Measurements from ENCODE around the gene KIFC1.

The KIFC1 gene

DNA sequence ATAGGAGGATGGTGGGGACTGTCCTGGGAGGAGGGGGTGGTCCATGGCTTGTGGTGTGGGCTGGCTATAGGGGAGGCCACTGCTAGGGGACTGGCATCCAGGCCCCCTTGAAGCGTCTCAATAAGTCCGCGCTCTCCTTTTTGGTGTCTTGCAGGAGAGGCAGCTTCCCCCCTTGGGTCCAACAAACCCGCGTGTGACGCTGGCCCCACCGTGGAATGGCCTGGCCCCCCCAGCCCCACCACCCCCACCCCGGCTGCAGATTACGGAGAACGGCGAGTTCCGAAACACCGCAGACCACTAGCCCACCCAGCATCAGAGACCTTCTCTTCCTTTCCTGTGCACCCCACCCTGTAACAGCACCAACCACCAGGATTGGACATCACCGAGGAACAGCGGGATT, 60.0 kb downstream of the KIFC1 start:
- no peaks in the 10 kb centered on the region for H3K36me3 ChIP-seq (ENCODE audit: insufficient read depth)
- peaks cover 9% of the 10 kb centered on the region; the same call in 1 of the 2 replicates for H3K79me2 ChIP-seq (ENCODE audit: insufficient read depth, low read depth)
- no peak overlapping the region for H3K9ac ChIP-seq
- H3K4me2 ChIP-seq, result no peak overlapping the region
- H4K20me1 ChIP-seq (ENCODE audit: insufficient read depth), result no peaks in the 10 kb centered on the region
- H3K27me3 ChIP-seq (ENCODE audit: insufficient read depth, low read depth), result no peaks in the 10 kb centered on the region
- no peak overlapping the region for H3K27ac ChIP-seq
- TF ChIP-seq, protein P1, sequence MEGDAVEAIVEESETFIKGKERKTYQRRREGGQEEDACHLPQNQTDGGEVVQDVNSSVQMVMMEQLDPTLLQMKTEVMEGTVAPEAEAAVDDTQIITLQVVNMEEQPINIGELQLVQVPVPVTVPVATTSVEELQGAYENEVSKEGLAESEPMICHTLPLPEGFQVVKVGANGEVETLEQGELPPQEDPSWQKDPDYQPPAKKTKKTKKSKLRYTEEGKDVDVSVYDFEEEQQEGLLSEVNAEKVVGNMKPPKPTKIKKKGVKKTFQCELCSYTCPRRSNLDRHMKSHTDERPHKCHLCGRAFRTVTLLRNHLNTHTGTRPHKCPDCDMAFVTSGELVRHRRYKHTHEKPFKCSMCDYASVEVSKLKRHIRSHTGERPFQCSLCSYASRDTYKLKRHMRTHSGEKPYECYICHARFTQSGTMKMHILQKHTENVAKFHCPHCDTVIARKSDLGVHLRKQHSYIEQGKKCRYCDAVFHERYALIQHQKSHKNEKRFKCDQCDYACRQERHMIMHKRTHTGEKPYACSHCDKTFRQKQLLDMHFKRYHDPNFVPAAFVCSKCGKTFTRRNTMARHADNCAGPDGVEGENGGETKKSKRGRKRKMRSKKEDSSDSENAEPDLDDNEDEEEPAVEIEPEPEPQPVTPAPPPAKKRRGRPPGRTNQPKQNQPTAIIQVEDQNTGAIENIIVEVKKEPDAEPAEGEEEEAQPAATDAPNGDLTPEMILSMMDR (conservative IDR thresholded peaks at IDR 0.05; ENCODE audit: low read depth, low read length), result no peak
- no peak overlapping the region for H2AFZ ChIP-seq (ENCODE audit: low read depth)
- no peak overlapping the region for H3K4me3 ChIP-seq (IDR thresholded peaks at IDR 0.05; ENCODE audit: insufficient read depth, low read depth, low read length)
- no peaks in the 10 kb centered on the region for H3K4me1 ChIP-seq (ENCODE audit: low read depth, poor library complexity, severe bottlenecking)

DNA sequence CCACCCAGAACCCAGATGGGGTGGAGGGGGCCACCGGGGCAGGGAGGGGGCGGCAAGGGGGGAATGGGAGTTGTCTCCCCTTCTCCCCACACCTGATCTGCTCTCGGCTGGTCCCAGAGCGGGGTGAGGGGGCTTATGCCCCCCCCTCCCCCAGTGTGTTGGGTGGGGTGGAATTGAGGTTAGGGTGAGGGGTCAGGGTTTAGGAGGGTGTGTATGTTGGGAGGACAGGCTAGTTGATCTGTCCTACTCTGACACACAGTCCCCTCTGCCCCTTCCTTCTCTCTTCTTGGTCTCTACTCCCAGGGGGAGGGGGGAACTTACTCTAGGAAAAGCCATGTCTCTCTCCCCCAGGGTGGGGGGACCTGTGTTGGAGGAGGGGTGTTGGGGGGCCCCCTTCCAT, 60.9 kb downstream of the KIFC1 start:
- no peak overlapping the region for H2AFZ ChIP-seq (ENCODE audit: low read depth)
- no peaks in the 10 kb centered on the region for H4K20me1 ChIP-seq (ENCODE audit: insufficient read depth)
- no peak overlapping the region for H3K27ac ChIP-seq
- H3K4me1 ChIP-seq (ENCODE audit: low read depth, poor library complexity, severe bottlenecking), result no peaks in the 10 kb centered on the region
- no peak overlapping the region for H3K4me2 ChIP-seq
- H3K9ac ChIP-seq, result no peak overlapping the region
- no peaks in the 10 kb centered on the region for H3K27me3 ChIP-seq (ENCODE audit: insufficient read depth, low read depth)
- H3K4me3 ChIP-seq (IDR thresholded peaks at IDR 0.05; ENCODE audit: insufficient read depth, low read depth, low read length), result no peak overlapping the region
- TF ChIP-seq, protein P1 (conservative IDR thresholded peaks at IDR 0.05; ENCODE audit: low read depth, low read length), result no peak
- H3K36me3 ChIP-seq (ENCODE audit: insufficient read depth), result no peaks in the 10 kb centered on the region
- peaks cover 9% of the 10 kb centered on the region; the same call in 1 of the 2 replicates for H3K79me2 ChIP-seq (ENCODE audit: insufficient read depth, low read depth)

DNA sequence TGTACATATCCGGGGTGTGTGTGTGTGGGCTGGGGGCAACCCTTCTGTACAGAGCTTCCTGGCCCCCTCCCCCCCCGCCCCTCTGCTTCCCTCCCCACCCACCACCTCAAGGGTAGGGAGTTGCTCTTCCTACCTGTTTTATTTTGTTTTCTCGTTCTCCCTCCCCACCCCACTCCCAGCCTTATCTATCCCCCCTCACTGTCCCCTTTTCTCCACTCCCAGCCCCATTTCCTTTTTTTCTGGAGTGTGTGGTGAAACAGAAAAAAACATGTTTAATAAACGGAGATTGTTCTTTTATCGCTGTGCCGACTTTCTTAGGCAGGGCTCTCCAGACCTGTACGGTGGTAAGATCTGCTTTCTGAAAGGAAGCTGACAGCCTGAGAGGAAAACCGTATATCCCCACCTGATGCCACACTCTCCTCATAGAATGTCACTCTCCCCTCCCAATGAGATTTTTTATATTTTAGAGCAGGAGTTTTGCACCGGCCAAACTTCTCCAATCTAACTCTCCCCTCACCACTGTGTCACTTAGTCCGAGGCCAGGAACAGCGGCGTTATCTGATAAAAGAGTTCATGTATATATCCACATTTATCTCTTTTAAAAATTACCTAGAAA, 61.9 kb downstream of the KIFC1 start:
- H3K79me2 ChIP-seq (ENCODE audit: insufficient read depth, low read depth), result peaks cover 9% of the 10 kb centered on the region; the same call in 1 of the 2 replicates
- H3K4me1 ChIP-seq (ENCODE audit: low read depth, poor library complexity, severe bottlenecking), result no peaks in the 10 kb centered on the region
- peak overlapping the region; percentile 48 for H2AFZ ChIP-seq (ENCODE audit: low read depth)
- H4K20me1 ChIP-seq (ENCODE audit: insufficient read depth), result no peaks in the 10 kb centered on the region
- H3K27me3 ChIP-seq (ENCODE audit: insufficient read depth, low read depth), result no peaks in the 10 kb centered on the region
- peak overlapping the region; percentile 77 for H3K4me2 ChIP-seq
- peak overlapping the region; percentile 25; the same call in 1 of the 2 replicates for H3K27ac ChIP-seq
- no peaks in the 10 kb centered on the region for H3K36me3 ChIP-seq (ENCODE audit: insufficient read depth)
- TF ChIP-seq, protein P1 (conservative IDR thresholded peaks at IDR 0.05; ENCODE audit: low read depth, low read length), result no peak
- H3K4me3 ChIP-seq (IDR thresholded peaks at IDR 0.05; ENCODE audit: insufficient read depth, low read depth, low read length), result peak overlapping the region; percentile 34
- peak overlapping the region; percentile 47; the same call in 1 of the 2 replicates for H3K9ac ChIP-seq

DNA sequence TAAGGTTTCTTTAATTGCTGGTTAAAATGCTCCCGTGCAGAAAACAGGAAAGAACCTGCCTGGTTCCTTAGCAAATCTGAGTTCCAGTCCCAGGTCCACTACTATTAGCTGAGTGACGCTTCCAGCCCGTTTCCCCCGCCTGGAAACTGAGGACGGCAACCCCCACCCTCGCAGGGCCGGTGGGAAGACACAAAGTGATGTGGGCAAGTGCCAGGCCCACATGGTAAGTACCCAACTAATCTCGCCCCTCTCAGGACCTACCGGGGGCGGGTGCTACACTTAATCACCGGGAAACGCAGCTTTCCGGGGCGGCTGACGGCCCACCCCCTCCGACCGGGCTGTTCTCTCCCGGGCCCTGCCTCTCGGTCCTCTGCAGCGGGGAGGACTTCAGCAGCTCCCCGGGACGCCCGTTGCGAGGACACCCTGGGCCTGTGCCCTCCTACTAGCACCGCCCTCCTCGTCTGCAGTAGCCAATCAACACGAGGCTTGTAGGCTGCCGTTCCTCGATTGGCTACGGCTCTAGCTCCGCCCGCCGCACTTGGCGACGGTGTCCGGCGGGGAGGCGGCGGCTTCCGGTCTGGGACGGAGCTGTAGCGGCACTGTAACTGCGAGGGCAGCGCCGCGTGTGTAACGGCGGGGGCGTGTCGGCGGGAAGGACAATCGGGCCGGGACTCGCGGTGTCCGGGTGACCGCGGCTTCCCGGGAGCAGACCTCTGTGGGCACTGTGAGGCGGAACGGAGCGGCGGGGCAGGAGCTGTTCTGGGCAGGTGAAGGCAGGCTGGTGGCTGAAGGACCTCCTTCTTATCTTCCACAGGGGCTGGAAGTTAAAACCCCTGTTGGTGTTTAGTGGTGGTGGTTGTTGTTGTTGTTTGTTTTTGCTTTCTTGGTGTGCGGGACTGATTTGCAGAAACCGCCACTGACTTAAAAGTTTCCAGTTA, 62.7 kb downstream of the KIFC1 start, which contains the start of gene ZBTB9:
TSS of gene ZBTB9 (plus strand) at position 568 of the 938 bp plus-strand sequence. CDS start 525 bp downstream, outside the sequence.
- peak within 1 kb of the TSS; percentile 25; the same call in 1 of the 2 replicates for H3K27ac ChIP-seq
- H3K9ac ChIP-seq, result peak within 1 kb of the TSS; percentile 47; the same call in 1 of the 2 replicates
- TF ChIP-seq, protein P1 (conservative IDR thresholded peaks at IDR 0.05; ENCODE audit: low read depth, low read length), result no peak
- H3K4me3 ChIP-seq (IDR thresholded peaks at IDR 0.05; ENCODE audit: insufficient read depth, low read depth, low read length), result peak within 1 kb of the TSS; percentile 34
- H2AFZ ChIP-seq (ENCODE audit: low read depth), result peak within 1 kb of the TSS; percentile 48
- H3K79me2 ChIP-seq (ENCODE audit: insufficient read depth, low read depth), result peaks cover 9% of the 10 kb centered on the region; the same call in 1 of the 2 replicates
- no peaks in the 10 kb centered on the region for H4K20me1 ChIP-seq (ENCODE audit: insufficient read depth)
- peak within 1 kb of the TSS; percentile 89 for H3K4me2 ChIP-seq
- H3K36me3 ChIP-seq (ENCODE audit: insufficient read depth), result no peaks in the 10 kb centered on the region
- H3K27me3 ChIP-seq (ENCODE audit: insufficient read depth, low read depth), result no peaks in the 10 kb centered on the region
- H3K4me1 ChIP-seq (ENCODE audit: low read depth, poor library complexity, severe bottlenecking), result no peaks in the 10 kb centered on the region

Measured in KMS-11 (cell line).